ENCODE results near the gene TMEM80.
"Not testable (repeated sequence)": the region's sequence is repeated elsewhere in the genome, so short reads cannot be mapped to it uniquely, and the experiment has no call there.

TMEM80 gene

GRCh38 chr11:695538-696248, at the start of gene TMEM80:
TMEM80 (plus strand) TSS chr11:695816; CDS start chr11:695828, 12 bp downstream.
- in situ Hi-C loops (cut with HindIII; ENCODE audit: low pct_ligation_motif_present, low sequenced_read_pairs), result no loop called here
- TF ChIP-seq CTCF (IDR thresholded peaks at IDR 0.05; ENCODE audit: low read depth, low read length, missing control alignments), result no peak
- H3K4me3 ChIP-seq (ENCODE audit: low read depth, low read length), result peak within 1 kb of the TSS; percentile 77
- H3K27ac ChIP-seq, result peak within 1 kb of the TSS; percentile 99
- peak; percentile 96 for DNase-seq
- H3K36me3 ChIP-seq (replicated peaks), result peaks cover 4% of the 10 kb centered on the region
- no peaks in the 10 kb centered on the region for H3K27me3 ChIP-seq (replicated peaks)

- Histone ChIP-seq H3K36me3 (replicated peaks) (peaks cover 13% of the 10 kb centered on the region), H3K27ac (no peak overlapping the region), H3K4me3 (ENCODE audit: low read depth, low read length) (no peak overlapping the region), H3K27me3 (replicated peaks) (no peaks in the 10 kb centered on the region)
- in situ Hi-C loops (cut with HindIII; ENCODE audit: low pct_ligation_motif_present, low sequenced_read_pairs), result no loop called here
- no peak for DNase-seq
- no peak for TF ChIP-seq CTCF (IDR thresholded peaks at IDR 0.05; ENCODE audit: low read depth, low read length, missing control alignments)
Measured at GRCh38 chr11:646214-646613, 49.4 kb upstream of the TMEM80 start.

GRCh38 chr11:647672-648158, 47.9 kb upstream of the TMEM80 start:
- DNase-seq; H3K27me3 ChIP-seq (replicated peaks); H3K4me3 ChIP-seq (ENCODE audit: low read depth, low read length); in situ Hi-C loops (cut with HindIII; ENCODE audit: low pct_ligation_motif_present, low sequenced_read_pairs); H3K27ac ChIP-seq: not testable (repeated sequence)
- H3K36me3 ChIP-seq (replicated peaks), result peaks cover 13% of the 10 kb centered on the region

- no peak overlapping the region for H3K4me3 ChIP-seq (ENCODE audit: low read depth, low read length)
- in situ Hi-C loops (cut with HindIII; ENCODE audit: low pct_ligation_motif_present, low sequenced_read_pairs), result no loop called here
- DNase-seq, result no peak
- no peak overlapping the region for H3K27ac ChIP-seq
- no peak for TF ChIP-seq CTCF (IDR thresholded peaks at IDR 0.05; ENCODE audit: low read depth, low read length, missing control alignments)
- peaks cover 6% of the 10 kb centered on the region for H3K36me3 ChIP-seq (replicated peaks)
- H3K27me3 ChIP-seq (replicated peaks), result no peaks in the 10 kb centered on the region
Measured at GRCh38 chr11:650482-650881, 45.1 kb upstream of the TMEM80 start.

- H3K4me3 ChIP-seq (ENCODE audit: low read depth, low read length); H3K27me3 ChIP-seq (replicated peaks); H3K36me3 ChIP-seq (replicated peaks); in situ Hi-C loops (cut with HindIII; ENCODE audit: low pct_ligation_motif_present, low sequenced_read_pairs); H3K27ac ChIP-seq; DNase-seq: not testable (repeated sequence)
Measured at GRCh38 chr11:653136-653535, 42.5 kb upstream of the TMEM80 start.

- Histone ChIP-seq H3K4me3 (ENCODE audit: low read depth, low read length) (no peak overlapping the region), H3K27me3 (replicated peaks) (no peaks in the 10 kb centered on the region), H3K27ac (no peak overlapping the region), H3K36me3 (replicated peaks) (peaks cover 8% of the 10 kb centered on the region)
- in situ Hi-C loops (cut with HindIII; ENCODE audit: low pct_ligation_motif_present, low sequenced_read_pairs), result no loop called here
- DNase-seq, result no peak
- TF ChIP-seq CTCF (IDR thresholded peaks at IDR 0.05; ENCODE audit: low read depth, low read length, missing control alignments), result no peak
Measured at GRCh38 chr11:653837-654236, 41.8 kb upstream of the TMEM80 start.

GRCh38 chr11:654444-654843, 41.2 kb upstream of the TMEM80 start:
- H3K27me3 ChIP-seq (replicated peaks); in situ Hi-C loops (cut with HindIII; ENCODE audit: low pct_ligation_motif_present, low sequenced_read_pairs); H3K36me3 ChIP-seq (replicated peaks); H3K27ac ChIP-seq; H3K4me3 ChIP-seq (ENCODE audit: low read depth, low read length); DNase-seq: not testable (repeated sequence)
